GM21825 (cell line): ENCODE measurements around the gene LPAR2.

Experiments used
- ATAC-seq: cut with Tn5 transposase; IDR thresholded peaks from one replicate; pipeline ENCODE4 v1.9.1; 2021; ENCODE audit warnings: mild to moderate bottlenecking, moderate library complexity; ENCODE audit not compliant: unreplicated experiment

Gene LPAR2

DNA sequence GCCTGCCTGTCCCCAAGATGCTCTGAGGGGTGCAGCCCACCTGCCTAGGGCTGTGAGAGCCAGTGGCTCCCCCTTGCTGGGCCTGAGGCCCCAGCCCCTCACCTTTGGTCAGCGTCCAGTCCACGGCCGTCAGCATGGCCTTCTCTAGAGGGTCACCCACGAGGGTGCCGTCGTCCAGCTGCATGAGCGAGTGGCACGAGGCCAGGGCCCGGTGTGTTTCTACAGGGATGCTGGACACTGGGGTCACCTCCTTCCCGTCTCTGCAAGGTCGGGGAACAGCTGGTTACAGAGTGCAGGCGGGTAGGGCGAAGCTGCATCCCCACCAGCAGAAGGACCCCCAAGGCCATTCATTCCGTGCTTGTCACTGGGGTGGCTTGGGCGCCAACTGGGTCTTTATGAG is 26.4 kb upstream of the LPAR2 start:
- ATAC-seq: no peak

GRCh38 chr19:19653597-19654147 is 25.7 kb upstream of the LPAR2 start:
- no peak for ATAC-seq

- ATAC-seq: no peak
Observed at GRCh38 chr19:19652482-19653295, 24.7 kb upstream of the LPAR2 start.

GRCh38 chr19:19651076-19651475 is 23.1 kb upstream of the LPAR2 start:
- no peak for ATAC-seq

DNA sequence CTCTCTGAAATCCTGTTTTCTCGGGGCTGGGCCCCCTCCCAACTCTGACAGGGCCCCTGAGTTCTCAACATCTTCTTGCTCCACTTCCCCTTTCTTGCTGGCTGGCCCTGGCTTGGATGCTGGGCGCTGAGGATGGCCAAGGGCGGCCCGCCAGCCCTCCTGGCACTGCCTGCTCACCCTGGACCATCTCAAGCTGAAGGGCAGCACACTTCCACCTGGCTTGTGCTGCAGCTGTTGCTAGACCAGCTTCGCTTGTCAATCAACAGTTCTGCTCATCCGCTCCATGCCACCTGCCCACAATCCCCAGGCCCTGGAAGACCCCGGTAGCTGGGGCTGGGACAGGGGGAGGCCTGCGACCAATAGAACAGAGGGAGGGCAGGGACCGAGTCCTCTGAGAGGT is 22.3 kb upstream of the LPAR2 start:
- ATAC-seq: no peak

DNA sequence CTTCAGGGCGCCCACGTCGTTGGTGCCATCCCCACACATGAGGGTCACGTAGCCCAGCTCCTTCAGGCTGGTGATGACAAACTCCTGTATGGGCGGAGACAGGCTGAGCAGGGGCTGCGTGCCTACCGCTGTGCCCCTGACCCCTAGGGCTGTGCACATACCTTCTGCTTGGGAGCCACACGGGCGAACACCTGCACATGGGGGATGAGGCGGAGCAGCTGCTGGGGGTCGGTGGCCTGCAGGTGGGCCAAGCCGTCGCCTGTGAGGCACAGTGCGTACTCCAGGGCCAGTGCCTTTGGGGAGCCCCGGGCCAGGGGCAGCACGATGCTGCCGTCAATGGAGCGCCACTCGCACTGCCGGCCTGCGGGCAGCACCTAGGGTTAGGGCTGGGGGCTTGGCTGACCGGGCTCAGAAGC is 21.6 kb upstream of the LPAR2 start:
- no peak for ATAC-seq

- no peak for ATAC-seq
Observed at GRCh38 chr19:19649155-19649554, 21.1 kb upstream of the LPAR2 start.

- no peak for ATAC-seq
Observed at GRCh38 chr19:19647037-19647835, 19.2 kb upstream of the LPAR2 start.

DNA sequence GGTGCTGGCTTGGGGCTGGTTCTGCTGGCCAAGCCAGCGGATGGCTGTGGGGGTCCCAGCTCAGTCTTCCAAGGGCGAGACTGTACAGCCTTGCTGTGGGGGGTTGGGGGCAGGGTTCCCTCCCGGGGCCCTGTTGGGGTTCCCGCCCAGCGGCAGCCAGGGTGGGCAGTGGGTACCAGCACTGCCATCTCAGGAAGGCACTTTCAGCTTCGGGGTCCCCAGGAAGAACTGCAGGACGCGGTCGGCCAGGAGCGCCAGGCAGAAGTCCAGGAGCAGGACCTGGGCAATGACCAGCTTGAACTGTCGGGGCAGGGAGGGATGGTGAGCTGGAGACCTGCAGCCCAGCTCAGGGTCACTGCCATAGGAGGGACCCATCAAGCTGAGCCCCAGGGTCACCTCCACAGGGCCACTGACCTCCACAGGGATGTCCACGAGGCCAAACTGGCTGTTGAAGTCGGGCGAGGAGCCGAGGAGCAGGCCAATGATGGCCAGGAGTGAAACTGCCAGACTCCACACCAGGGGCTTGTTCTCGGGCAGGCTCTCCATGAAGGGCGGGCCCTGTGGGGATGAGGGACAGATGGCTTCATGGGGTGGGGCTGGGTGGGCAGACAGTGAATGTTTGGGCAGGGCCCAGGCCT is 17.3 kb upstream of the LPAR2 start:
- no peak for ATAC-seq

- ATAC-seq: no peak
Observed at GRCh38 chr19:19644054-19644388, 16.0 kb upstream of the LPAR2 start.

- peak; percentile 54 for ATAC-seq
Observed at GRCh38 chr19:19643158-19644053, 15.4 kb upstream of the LPAR2 start, which contains the start of gene GMIP. Gene GMIP (minus strand): TSS chr19:19643657. CDS start chr19:19643529, 128 bp downstream.

- ATAC-seq: peak; percentile 14
Observed at GRCh38 chr19:19642506-19643157, 14.6 kb upstream of the LPAR2 start.

DNA sequence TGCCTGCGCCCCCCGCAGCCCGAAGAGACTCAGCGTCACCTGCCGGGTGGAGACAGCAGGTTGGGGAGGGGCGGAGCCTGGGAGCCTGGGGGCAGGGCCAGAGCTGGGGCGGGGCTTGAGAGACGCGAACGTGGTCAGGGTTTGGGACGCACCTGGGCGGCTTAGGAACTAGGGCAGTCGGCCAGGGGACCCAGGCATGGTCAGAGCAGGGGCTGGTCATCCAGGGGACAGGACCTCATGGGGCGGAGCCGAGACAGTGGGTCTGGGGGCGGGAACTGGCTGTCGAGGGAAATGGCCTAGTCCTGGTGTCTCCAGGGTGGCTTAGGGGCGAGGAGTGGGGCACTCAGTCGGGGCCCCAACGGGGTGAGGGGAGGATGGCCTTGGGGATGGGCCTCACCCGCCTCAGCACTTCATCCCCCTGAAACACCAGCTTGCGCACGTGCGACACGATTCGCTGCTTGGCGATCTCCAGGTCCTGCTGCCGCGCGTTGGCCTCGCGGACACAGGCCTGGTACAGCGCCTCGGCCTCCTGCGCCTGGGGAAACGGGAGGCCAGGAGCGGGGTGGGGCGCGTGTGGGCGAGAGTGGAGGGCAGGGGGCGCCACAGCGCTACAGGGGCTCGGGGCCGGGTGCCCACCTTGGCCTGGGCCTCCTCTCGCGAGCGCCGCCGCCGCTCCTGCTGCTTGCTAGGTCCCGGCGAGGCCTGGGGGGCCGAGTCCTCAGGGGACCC is 9.7 kb upstream of the LPAR2 start:
- ATAC-seq: no peak

GRCh38 chr19:19637186-19637522 is 9.1 kb upstream of the LPAR2 start:
- ATAC-seq: no peak

DNA sequence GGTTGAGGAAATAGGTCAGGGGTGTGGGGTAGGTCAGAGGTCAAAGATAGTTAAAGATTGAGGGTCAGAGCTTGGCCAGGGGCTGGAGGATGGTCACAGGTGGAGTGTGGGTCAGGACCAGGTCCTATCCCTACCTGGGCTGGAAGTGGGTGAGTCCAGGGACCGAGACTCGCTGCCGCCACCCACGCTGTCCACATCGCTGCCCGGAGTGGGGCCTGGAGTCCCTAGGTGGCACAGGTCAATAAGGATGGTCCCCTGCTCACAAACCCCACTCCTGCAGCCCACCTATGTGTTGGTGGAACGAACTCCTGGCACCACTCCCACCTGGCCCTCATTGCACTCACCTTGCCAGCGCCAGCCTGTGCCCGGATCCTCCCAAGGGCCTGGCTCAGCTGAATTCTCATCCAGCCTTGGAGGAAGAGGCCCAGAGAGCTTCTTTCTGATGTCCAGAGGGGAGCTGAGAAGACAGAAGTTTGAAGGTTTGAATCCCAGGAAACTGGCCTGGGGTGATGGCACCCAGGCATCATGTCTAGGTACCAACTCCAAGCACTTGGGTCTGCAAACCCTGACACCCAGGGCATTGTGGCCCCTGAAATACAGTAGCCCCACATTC is 8.7 kb upstream of the LPAR2 start:
- ATAC-seq: no peak

GRCh38 chr19:19635313-19635702 is 7.3 kb upstream of the LPAR2 start:
- no peak for ATAC-seq

DNA sequence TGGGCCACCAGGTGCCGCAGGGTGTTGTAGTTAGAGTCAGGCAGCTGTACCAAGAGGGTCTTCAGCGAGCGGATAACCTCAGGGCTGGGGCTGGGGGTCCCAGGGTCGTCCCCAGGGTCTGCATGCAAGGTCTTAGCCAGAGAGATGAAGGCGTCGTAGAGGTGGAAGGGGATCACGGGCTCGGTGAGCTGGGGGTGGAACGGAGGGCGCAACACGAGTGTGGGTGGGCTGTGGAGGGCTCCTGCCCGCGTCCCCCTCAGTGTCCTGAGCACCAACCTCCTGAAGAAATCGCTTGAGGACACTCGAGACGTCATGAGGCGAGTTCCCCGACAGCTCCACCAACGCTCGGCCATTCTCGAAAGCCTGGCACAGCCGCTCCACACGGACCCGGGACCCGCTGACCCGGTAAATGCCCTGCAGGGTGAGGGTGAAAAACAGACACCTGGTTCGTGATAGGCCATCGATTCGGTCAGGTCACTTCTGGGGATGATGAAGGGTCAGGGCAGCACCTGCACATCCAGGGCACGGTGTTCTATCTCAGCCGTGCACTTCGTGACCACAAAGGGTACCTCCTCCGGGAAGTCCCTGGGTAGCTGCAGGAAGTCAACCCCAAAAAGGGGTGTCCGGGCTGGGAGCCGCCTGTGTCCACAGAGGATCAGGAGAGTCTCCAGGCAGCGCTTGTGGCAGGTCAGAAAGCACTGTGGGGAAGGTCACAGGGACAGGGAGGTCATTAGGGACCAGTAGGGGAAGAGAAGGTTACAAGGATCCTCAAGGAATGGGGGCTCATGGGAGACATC is 6.7 kb upstream of the LPAR2 start:
- no peak for ATAC-seq
